HG02970 (cell line): ENCODE results near the gene D2HGDH.
"Not testable (repeated sequence)": the region's sequence is repeated elsewhere in the genome, so short reads cannot be mapped to it uniquely, and the experiment has no call there.

Source experiments
- ATAC-seq: cut with Tn5 transposase; IDR thresholded peaks from one replicate; pipeline ENCODE4 v1.9.1; 2021; ENCODE audit warnings: mild to moderate bottlenecking, moderate library complexity, moderate number of reproducible peaks; ENCODE audit not compliant: unreplicated experiment, low FRiP score

Gene D2HGDH

DNA sequence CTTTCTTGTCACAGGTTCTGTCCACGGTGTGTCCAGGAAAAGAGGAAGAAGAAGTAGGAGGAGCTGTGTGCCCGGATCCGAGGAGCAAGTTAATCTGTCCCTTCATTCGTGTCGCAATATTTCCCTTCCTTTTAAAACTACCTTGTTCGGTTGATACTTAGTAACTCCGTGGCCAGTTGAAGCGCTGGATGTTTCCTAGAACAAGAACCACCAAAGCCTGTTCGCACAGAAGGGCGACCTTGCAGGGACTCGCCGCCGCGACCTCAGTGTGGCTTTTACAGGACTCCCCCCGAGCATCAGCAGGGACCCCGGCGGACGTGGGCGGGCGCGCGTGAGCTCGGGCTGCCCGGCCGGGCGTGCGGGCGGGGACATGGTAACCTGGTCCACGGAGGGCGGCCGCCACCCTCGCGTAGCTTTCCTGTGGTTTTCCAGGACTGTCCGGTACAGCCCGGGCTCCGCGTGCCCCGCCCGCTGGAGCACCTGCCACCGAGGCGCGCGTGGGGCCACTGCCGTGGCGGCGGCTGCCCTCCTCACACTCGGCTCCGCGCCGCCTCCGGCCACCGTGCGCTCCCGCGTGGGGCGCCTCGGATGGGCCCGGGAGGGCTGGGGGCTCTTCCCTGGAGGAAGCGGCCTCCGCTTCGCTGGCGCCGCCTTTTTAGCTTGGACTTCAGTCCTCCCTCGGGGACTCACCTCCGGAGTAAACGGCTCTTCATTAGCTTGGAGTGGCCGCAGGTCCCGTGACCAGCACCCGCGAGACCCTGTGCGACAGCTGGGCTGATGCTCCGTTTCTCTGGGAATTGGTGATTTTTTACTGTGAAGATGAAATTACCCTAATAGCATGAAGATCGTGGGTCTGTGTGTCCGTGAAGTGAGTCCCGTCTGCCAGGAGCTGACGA is 9.2 kb upstream of the D2HGDH start:
- no peak for ATAC-seq

DNA sequence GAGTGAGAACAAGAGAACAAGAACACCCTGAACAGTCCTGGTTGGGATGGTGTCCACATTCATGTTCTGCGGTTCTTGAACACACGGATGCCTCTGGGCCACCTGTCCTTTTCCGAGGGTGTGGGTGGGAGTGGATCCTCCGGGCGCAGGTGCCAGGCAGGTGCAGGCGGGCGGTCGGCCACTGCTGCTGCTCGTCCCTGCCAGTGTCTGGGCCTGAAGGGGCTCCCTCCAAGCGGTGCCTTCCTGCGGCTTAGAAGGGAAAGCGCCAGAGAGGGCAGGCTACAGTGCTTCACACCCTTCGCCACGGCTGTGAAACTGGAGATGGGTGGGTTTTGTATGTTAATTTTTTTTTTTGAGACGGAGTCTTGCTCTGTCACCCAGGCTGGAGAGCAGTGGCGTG is 8.0 kb upstream of the D2HGDH start:
- no peak for ATAC-seq

DNA sequence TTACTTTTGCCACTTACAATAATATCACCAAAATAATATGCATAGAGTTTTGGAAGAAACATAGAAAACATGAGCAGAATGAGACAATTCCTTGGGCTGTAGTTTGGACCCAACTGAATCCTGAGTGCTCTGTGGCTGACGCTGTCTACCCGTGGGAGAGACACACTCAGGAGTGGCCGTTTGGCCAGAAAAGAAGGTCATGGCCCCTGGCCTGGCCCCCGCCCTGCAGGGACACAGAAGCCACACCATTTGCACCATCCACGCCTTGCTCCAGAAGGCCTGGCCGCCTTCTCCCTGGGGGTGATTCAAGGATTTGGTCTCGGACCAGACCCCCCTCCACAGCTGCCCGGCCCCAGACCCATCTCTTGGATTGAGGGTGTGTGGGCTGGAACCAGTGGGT is 6.4 kb upstream of the D2HGDH start:
- no peak for ATAC-seq

DNA sequence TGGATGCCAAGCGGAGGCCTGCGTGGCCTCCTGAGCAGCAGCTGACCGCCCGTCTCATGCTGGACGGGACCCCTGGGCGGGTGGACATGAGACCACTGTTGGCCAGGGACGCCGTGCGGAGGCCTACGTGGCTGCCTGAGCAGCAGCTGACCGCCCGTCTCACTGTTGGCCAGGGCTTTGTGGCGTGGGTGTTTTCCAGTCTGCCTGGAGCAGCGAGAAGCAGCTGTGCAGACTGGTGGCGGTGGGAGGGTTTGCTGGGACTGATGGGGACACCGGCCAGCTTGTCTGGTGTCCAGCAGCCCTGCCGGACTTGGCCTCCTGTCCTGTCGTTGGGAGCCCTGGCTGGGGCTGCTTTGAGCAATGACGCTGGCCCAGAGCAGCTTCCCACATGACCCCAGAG is 5.8 kb upstream of the D2HGDH start:
- no peak for ATAC-seq

DNA sequence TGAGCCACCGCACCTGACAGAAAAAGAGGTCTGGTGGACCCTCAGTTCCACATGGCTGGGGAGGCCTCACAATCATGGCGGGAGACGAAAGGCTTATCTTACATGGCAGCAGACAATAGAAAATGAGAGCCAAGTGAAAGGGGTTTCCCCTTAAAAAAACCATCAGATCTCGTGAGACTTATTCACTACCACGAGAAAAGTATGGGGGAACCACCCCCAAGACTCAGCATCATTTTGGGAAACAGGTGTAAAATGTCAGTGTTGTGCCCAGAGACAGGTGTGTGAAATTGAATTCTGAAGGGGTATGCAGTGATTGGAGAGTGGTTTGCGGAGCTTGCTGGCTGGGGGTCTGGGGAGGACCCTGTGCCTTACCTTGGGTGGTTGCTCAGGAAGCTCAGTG is 4.6 kb upstream of the D2HGDH start:
- ATAC-seq: no peak

DNA sequence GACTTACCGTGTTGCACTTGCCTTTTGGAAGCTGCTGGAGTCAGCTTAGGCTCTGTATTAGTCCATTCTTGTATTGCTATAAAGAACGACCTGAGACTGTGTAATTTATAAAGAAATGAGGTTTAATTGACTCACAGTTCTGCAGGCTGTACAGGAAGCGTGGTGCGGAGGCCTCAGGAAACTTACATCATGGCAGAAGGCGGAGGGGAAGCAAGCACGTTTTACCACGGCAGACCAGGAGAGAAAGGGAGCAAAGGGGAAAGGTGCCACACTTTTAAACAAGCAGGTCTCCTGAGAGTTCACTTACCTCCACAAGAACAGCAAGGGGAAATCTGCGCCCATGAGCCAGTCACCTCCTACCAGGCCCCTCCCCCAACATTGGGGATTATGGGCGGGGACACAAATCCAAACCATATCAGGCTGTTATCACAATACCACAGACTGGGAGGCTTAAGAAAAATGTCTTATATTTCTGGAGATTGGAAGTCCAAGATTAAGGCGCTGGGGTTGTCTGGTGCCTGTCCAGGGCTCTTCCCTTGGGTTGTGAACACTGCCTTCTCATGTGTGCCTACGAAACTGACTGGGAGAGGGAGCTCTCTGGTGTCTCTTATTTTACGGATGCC is 3.6 kb upstream of the D2HGDH start:
- ATAC-seq: no peak

DNA sequence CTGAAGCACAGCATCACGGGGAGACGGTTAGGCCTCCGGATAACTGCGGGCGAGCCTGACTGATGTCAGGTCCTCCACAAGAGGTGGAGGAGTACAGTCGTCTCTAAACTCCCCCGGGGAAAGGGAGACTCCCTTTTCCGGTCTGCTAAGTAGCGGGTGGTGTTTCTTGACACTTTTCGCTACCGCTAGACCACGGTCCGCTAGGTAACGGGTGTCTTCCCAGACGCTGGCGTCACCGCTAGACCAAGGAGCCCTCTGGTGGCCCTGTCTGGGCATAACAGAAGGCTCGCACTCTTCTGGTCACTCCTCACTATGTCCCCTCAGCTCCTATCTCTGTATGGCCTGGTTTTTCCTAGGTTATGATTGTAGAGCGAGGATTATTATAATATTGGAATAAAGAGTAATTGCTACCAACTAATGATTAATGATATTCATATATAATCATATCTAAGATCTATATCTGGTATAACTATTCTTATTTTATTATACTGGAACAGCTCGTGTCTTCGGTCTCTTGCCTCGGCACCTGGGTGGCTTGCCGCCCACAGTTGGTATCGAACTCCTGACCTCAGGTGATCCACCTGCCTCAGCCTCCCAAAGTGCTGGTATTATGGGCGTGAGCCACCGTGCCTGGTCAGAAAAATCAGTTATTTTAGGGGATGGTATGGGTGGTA is 1.8 kb upstream of the D2HGDH start:
- not testable (repeated sequence) for ATAC-seq

DNA sequence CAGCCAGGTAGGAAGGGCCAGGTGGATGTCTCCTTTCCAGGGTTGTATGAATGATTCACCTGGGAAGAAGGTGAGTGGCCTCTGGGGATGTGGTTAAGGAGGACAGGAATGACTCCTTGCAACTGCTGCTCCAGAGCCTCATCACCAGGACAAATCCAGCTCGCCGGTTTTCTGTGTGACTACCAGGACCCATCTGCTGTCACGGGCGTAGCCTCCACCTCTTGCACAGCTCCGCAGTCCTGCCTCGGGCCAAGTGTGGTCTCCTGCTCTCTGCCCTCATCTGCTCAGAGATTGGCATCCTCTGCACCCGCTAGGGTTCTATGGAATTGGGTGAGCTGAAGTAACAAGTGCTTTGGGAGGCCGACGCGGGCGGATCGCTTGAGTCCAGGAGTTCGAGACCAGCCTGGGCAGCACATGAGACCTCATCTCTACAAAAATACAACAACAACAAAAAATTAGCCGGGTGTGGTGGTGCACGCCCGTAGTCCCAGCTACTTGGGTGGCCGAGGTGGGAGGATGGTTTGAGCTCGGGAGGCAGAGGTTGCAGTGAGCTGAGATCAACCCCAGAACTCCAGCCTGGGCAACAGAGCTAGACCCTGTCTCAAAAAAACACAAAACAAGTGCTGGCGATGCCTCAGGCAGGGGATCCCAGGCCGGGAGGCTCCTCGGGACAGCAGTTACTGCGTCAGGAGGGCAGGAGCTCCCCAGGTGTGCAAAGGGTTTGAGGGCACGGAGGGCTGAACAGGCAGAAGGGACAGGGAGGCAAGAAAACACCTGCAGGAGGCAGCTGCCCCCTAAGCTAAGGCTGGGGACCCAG is 831 bp upstream of the D2HGDH start:
- no peak for ATAC-seq

DNA sequence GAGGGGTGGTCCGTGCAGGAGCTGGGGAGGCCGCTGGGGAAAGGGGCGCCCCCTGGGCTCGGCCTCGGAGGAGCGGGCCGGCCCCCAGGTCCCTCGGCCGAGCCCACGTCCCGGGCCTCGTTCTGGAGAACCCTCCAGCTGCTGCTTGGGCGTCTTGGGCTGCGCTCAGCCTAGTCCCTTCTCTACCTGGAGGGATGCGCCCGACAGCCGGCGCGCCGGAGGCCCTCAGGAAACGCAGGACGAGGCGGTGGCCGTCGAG is 293 bp upstream of the D2HGDH start:
- ATAC-seq: peak; percentile 32

DNA sequence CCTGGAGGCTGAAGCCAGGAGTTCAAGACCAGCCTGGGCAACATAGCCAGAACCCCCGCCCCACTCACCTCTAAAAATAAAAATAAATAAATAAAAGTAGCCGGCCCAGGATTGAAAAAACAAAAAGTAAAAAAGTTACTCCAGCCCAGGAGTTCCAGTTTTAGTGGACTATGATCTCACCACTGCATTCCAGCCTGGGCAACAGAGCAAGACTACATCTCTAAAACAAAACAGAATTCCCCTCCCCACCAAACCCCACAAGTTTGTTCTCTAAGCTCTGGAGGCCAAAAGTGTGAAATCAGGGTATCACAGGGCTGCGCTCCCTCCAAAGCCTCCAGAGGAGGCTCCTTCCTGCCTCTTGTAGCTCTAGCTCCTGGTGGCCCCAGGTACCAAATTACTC is 1.7 kb downstream of the D2HGDH start:
- no peak for ATAC-seq

DNA sequence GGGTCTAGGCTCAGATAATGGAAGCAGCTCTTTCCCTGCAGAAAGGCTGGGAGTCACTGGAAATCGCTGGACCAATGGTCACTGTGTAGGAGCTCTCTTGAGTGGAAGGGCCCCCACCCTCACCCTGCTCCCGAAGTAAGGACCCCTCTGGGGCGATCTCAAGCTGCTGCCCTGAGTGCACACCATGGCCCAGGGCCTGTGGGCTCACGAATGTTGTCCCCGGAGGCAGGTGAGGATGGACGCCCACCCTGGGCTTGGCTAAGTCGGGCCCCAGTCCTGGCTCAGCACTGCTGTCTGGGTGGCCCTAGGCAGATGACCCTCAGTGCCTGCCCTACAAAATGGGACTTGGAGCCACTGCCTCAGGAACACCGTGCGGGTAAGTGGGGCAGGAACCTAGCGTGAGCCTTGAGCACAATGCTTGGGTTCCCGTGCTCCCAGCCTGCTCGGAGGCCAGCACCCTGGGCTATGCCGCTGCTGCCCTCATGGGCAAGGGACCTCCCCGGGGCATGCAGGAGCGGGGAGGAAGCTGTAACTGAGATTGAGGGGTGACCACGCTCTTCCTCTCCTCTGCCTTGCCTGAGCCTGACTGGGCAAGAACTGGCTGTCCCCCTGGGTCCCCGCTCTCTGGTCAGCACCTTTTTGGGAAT is 3.7 kb downstream of the D2HGDH start:
- no peak for ATAC-seq

DNA sequence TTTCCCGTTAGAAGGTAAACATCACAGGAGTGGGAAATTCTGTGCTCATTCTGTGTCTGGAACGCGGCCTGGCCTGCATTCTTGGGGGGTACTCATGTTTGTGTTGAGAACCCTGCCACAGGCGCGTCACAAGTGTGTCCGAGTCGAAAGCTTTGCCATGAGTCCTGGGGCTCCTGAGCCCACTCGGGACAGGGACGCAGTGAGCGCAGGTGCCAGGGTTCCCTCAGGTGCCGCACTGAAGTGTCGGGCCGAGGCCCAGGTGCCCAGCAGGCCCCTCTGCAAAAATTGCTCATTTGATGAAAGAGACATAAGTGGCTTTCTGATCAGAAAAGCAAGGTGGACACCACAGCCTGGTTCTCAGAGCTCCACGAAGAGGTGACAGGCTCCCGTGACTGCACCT is 4.7 kb downstream of the D2HGDH start:
- no peak for ATAC-seq

DNA sequence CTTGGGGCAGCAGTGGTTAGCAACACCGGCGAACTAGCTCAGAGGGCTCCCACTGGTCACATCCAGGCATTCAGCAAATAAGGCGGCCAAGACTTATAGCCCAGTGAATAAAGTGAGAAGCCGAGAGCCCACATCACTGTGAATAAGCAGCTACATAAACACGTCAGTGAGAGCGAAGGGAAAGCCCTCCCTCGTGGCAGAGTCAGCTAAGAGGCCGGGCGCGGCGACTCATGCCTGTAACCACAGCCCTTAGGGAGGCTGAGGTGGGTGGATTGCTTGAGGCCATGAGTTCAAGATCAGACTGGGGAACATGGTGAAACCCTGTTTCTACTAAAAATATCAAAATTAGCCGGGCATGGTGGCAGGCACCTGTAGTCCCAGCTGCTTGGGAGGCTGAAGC is 5.2 kb downstream of the D2HGDH start:
- ATAC-seq: no peak

DNA sequence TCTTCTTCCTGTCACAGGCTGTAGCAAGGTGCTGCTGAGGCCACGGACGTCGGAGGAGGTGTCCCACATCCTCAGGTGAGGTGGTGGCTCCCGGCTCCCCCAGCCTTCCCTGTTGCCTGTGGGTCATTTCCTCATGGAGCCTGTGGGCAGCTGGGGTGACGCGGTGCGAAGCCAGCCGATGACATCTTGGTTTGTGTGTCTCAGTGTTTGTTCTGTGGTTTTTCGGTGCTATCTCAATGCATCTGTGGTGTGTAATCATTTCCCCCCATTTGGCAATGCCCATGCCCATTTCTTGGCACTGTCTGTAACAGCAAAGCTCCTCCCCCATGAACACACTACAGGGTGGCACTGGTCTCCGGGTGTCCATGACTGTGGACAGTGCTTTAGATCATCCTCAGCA is 6.6 kb downstream of the D2HGDH start:
- ATAC-seq: no peak

DNA sequence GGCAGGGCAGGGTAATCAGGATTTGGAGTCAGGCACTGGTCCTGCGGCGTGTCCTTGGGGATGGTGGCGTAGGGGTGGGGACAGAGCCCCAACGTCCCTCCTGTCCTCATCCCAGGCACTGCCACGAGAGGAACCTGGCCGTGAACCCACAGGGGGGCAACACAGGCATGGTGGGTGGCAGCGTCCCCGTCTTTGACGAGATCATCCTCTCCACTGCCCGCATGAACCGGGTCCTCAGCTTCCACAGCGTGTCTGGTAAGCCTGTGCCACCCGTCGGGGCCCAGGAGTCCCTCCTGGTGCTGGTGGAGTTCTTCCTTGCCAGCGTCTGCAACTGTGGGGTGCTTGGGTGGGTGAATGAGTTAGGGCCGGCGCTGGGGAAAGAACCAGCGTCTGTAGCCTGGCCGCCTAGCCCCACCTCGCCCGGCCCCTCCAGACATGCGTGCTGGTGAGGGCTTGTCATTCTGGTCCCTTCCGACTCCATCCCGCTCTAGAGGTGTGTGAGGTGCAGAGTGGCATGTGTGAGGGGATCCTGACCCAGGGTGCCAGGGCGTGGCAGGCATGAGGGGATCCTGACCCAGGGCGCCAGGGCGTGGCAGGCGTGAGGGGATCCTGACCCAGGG is 8.0 kb downstream of the D2HGDH start:
- no peak for ATAC-seq

DNA sequence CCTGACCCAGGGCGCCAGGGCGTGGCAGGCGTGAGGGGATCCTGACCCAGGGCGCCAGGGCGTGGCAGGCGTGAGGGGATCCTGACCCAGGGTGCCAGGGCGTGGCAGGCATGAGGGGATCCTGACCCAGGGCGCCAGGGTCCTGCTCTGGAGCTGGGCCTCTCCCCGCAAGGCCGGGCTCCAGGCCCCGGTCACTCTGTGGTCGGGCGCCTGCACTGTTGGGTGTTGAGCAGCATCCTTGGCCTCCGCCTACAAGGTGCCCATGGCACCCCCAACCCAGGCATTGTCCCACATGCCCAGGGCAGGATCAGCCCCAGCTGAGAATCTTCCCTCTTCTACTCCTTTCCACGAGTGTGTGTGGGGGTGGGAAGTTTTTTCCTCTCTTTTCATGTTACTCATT is 8.6 kb downstream of the D2HGDH start:
- ATAC-seq: not testable (repeated sequence)

DNA sequence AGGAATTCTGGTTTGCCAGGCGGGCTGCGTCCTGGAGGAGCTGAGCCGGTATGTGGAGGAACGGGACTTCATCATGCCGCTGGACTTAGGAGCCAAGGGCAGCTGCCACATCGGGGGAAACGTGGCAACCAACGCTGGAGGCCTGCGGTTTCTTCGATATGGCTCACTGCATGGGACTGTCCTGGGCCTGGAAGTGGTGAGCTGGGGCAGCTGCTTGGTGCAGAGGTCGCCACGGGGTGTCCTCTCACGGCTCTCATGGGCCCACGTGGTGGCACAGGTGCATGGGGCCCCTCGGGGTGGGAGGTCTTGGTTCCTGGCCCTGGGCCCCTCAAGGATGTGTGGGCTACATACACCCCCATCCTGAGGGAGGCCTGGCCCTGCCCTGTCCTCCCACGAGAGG is 9.2 kb downstream of the D2HGDH start:
- ATAC-seq: no peak

DNA sequence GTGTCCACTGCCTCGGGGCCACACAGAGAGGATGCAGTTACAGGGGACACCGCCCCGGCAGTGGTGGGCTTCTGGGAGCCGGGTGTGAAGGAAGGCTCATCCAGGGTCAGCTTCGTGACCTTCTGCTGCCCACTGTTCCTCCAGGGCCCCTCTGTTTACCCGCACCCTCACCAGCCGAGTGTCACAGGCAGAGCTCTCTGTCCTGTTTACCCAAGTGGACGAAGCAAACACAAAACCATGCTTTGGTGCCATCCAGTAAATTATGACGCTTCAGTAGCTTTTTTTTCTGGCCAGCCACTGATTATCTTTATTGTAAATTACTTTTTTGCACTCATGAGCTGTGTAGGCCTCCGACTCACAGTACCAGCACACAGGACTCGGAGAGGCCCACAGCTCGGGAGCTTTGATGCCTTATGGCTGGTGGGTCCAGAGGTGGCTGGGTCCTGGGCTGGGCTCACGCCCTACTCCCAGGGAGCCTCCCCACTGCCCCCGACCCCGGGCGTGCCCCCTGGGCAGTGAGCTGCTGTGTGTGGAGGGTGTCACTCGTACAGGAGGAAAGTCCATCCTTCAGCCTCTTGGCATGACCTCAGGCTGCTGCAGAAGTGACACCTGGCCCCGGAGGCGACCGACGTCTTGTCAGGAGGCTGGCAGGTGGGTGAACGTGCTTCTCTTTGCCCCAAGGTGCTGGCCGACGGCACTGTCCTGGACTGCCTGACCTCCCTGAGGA is 9.8 kb downstream of the D2HGDH start:
- no peak for ATAC-seq

DNA sequence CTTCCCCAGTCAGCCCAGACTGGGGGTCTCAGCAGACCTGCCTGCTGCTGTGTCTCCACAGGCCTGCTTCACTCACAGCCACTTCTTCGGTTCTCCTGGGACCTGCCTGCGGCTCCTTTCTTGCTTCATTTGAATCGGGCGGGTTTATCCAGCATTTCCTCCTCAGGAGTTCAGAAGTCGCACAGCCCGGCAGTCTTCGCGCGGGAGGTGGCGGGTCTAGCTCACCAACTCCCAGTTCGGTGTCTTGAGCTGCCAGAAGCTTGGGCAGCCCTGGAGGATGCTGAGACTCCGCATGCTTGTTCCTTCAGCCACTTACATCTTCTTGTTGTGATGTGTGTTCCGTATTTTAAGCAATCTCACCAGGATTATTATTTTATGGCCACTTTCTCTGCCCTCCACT is 10.8 kb downstream of the D2HGDH start:
- ATAC-seq: no peak
